ENCODE results near the gene ERF. TPM values are rescaled to one million over a fixed set of nuclear protein-coding genes. Genes with fewer than 3 reads are reported as not detected.
"Not testable (repeated sequence)": the region's sequence is repeated elsewhere in the genome, so short reads cannot be mapped to it uniquely, and the experiment has no call there.

Gene ERF
- total RNA-seq, 1 donor from 2014 or later: 51.6 TPM

DNA sequence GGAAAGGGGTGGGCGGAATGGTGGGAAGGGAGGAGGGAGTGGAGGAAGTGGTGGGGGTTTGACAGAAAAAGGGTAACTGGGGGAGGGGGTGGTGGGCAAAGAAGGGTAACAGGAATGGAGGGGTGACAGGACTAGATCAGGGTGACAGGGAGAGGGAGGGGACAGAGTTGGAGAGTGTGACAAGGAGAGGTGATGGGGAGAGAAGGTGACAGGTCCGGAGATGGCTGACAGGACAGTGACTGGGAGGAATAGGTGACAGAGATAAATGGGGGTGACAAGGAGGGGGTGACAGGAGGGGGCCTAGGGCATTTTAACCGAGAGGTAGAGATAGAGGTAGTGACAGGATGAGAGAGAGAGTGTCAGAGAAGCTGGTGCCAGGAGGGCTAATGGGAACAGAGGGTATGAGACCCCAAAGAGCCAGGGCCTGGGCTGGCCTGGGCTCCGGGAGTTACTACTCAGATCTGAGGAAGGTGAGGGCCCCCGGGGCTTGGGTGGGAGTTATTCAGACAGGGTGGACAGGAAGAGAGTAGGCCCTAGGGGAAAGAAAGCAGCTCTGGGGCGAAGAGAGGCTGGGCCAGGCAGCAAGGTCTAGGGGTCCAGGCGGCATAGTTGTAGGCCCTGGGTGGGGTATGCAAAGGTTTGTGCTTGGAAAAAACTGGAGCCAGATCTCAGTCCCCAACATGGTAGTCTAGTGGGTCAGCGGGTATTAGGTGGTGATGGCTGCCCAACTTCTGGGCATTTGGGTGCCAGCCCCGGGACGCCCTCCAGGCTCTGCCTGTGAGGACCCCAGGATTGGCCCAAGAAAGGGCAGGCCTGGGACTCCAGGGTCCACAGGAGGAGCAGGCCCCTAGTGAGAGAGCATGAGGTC is 14.8 kb upstream of the ERF start:
- DNase-seq (ENCODE audit: low spot score in 2 of 2): no peak
- Histone ChIP-seq H3K36me3 (peaks cover 27 to 28% of the 10 kb centered on the region in 2 donors), H3K27ac (peak overlapping the region; percentile 95 to 97), H3K4me1 (peaks cover 10 to 20% of the 10 kb centered on the region in 2 donors), H3K9me3 (no peaks in the 10 kb centered on the region), H3K4me3 (peak overlapping the region; percentile 62 to 74), H3K27me3 (no peaks in the 10 kb centered on the region)
- TF ChIP-seq, protein P1, sequence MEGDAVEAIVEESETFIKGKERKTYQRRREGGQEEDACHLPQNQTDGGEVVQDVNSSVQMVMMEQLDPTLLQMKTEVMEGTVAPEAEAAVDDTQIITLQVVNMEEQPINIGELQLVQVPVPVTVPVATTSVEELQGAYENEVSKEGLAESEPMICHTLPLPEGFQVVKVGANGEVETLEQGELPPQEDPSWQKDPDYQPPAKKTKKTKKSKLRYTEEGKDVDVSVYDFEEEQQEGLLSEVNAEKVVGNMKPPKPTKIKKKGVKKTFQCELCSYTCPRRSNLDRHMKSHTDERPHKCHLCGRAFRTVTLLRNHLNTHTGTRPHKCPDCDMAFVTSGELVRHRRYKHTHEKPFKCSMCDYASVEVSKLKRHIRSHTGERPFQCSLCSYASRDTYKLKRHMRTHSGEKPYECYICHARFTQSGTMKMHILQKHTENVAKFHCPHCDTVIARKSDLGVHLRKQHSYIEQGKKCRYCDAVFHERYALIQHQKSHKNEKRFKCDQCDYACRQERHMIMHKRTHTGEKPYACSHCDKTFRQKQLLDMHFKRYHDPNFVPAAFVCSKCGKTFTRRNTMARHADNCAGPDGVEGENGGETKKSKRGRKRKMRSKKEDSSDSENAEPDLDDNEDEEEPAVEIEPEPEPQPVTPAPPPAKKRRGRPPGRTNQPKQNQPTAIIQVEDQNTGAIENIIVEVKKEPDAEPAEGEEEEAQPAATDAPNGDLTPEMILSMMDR (IDR thresholded peaks at IDR 0.05): no peak
- intact Hi-C loops (cut with DNase I): loop anchor here (1.0 kb wide), 1 partner anchor 10 kb away; no protein-coding TSS in a partner anchor

DNA sequence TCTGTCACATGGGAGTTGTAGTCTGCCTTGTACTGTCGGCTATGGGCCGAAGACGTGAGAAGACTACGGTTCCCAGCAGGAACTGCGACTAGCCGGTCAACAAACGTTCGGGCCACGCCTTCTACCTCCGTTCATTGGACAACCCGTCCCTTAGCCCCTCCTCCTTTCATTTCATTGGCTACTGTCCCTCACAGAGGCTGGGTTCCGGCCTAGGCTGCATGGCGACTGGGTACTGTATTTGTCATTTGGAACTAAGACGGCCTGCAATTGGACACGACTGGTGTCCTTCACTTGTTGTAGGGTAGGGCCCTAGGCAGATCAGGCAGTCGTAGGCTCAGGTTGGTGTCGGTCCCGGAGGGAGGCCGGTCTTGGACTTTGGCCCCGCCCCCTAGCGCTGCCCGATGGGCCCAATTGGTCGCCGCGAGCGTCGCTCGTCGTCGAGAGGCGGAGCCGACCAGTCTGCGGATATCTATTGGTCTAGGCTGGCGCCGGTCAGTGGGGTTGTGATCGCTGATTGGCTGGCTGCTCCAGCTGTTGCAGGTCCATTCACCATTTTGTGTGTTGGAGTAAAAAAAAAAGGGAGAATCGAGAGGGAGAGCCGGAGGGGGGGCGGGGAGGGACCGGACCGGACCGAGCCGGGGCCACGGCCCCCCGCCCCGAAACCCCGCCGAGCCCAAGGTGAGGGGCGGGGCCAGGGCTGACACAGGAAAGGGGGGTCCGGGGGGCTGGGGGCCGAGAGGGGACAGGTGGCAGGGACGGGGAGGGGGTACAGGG is 14.0 kb upstream of the ERF start, which contains the start of gene CIC:
TSS of gene CIC (plus strand) at position 549 of the 774 bp plus-strand sequence. CDS start 2,532 bp downstream, outside the sequence.
- TF ChIP-seq, protein P1 (IDR thresholded peaks at IDR 0.05): no peak
- H3K4me3 ChIP-seq: peak within 1 kb of the TSS; percentile 62 to 75
- H3K9me3 ChIP-seq: no peaks in the 10 kb centered on the region
- H3K36me3 ChIP-seq: peaks cover 19 to 20% of the 10 kb centered on the region in 2 donors
- intact Hi-C loops (cut with DNase I): loop anchor here (1.0 kb wide), 3 partner anchors 14 to 52 kb away; partner anchors contain the start of genes DEDD2, ERF and GSK3A
- peak within 1 kb of the TSS; percentile 97 to 98 for H3K27ac ChIP-seq
- no peaks in the 10 kb centered on the region for H3K27me3 ChIP-seq
- peaks cover 6 to 20% of the 10 kb centered on the region in 2 donors for H3K4me1 ChIP-seq
- peak; percentile 100 for DNase-seq (ENCODE audit: low spot score in 2 of 2)

DNA sequence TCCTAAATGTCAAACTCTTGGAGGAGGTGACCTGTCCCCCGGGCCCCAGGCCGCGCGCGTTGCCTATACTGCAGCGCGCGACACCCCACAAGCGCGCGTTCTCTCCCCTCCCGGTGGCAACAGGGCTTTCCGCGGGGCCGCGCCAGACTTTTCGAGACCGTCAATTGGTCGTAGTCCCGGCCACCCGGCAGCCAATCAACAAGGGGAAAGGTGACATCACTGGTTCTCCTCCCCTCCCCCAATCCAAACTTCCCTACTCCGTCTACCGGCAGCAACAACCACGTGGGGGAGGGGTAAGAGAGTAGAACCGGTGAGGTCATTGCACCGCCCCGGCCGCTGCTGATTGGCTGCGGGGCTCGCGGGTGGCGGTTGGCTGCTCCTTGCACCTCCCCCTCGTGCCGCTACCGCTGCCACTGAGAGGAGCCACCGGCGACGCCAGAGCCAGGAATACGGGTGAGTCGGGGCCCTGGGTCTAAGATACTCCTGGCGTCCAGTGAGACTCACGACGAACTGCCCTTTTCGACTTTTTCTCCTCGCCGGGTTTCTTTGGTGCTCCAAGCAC is 13.3 kb upstream of the ERF start:
- Histone ChIP-seq H3K36me3 (peaks cover 12 to 13% of the 10 kb centered on the region in 2 donors), H3K27me3 (no peaks in the 10 kb centered on the region), H3K9me3 (no peaks in the 10 kb centered on the region), H3K4me1 (peaks cover 6 to 20% of the 10 kb centered on the region in 2 donors), H3K27ac (peak overlapping the region; percentile 97 to 98), H3K4me3 (peak overlapping the region; percentile 60 to 75)
- peak; percentile 97 to 100 for DNase-seq (ENCODE audit: low spot score in 2 of 2)
- intact Hi-C loops (cut with DNase I): loop anchor here (1.0 kb wide), 3 partner anchors 13 to 51 kb away; partner anchors contain the start of genes DEDD2, ERF and GSK3A
- TF ChIP-seq, protein P1 (IDR thresholded peaks at IDR 0.05): no peak

- H3K9me3 ChIP-seq: no peaks in the 10 kb centered on the region
- no peaks in the 10 kb centered on the region for H3K27me3 ChIP-seq
- peak overlapping the region; percentile 81 to 97 for H3K27ac ChIP-seq
- peaks cover 7 to 8% of the 10 kb centered on the region in 2 donors for H3K36me3 ChIP-seq
- TF ChIP-seq, protein P1 (IDR thresholded peaks at IDR 0.05): no peak
- H3K4me3 ChIP-seq: peak overlapping the region; percentile 60 to 75
- DNase-seq (ENCODE audit: low spot score in 2 of 2): no peak
- peaks cover 6 to 20% of the 10 kb centered on the region in 2 donors for H3K4me1 ChIP-seq
- intact Hi-C loops (cut with DNase I): loop anchor here (1.0 kb wide), 3 partner anchors 12 to 50 kb away; partner anchors contain the start of genes DEDD2, ERF and GSK3A
Measured at GRCh38 chr19:42267644-42268141, 12.8 kb upstream of the ERF start.

DNA sequence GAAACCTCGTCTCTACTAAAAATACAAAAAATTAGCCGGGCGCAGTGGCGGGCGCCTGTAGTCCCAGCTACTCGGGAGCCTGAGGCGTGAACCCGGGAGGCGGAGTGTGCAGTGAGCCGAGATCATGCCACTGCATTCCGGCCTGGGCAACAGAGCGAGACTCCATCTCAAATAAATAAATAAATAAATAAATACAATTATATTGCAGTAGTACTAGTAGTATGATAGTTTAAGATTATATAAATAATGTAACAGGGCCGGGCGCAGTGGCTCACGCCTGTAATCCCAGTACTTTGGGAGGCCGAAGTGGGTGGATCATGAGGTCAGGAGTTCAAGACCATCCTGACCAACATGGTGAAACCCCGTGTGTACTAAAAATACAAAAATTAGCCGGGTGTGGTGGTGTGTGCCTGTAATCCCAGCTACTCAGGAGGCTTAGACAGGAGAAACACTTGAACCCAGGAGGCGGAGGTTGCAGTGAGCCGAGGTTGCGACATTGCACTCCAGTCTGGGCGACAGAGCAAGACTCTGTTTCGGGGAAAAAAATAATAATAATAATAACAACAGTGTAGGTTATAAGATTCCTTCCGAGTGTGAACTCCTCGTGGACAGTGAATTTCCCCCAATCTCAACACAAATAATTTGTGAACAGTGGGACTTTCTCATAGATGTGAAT is 12.1 kb upstream of the ERF start:
- H3K9me3 ChIP-seq; intact Hi-C loops (cut with DNase I); H3K36me3 ChIP-seq; H3K27ac ChIP-seq; H3K4me3 ChIP-seq; H3K27me3 ChIP-seq: not testable (repeated sequence)
- peak in 1 of 2 donors; percentile 59 for DNase-seq (ENCODE audit: low spot score in 2 of 2)
- H3K4me1 ChIP-seq: peaks cover 6 to 20% of the 10 kb centered on the region in 2 donors

DNA sequence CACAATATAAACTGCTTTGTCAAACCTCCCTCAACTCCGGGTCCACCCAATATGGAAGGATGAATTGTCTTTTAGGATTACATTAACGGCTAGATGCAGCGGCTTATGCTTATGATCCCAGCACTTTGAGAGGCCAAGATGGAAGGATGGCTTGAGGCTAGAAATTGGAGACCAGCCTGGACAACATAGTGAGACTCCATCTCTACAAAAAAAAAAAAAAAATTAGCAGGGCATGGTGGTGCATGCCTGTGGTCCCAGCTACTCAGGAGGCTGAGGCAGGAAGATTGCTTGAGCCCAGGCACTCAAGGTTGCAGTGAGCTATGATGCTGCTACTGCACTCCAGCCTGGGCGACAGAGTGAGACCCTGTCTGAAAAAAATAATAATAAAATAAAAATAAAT is 11.2 kb upstream of the ERF start:
- intact Hi-C loops (cut with DNase I); H3K36me3 ChIP-seq; H3K27me3 ChIP-seq; H3K4me3 ChIP-seq; H3K9me3 ChIP-seq; DNase-seq (ENCODE audit: low spot score in 2 of 2); H3K27ac ChIP-seq: not testable (repeated sequence)
- peaks cover 0 to 15% of the 10 kb centered on the region in 2 donors for H3K4me1 ChIP-seq

All from ascending aorta (tissue), 2 donors.